Ectodermal cell (in vitro differentiated cells): ENCODE measurements around the gene B3GAT2.

Source experiments
- H3K27ac ChIP-seq: 2 replicates; pipeline ENCODE4 v1.7.0; 2013; ENCODE audit warnings: mild to moderate bottlenecking, low read depth, low read length; ENCODE audit not compliant: insufficient read depth, poor library complexity, severe bottlenecking
- H3K27me3 ChIP-seq: 2 replicates; pipeline ENCODE4 v1.7.0; 2013; ENCODE audit warnings: mild to moderate bottlenecking, low read length; ENCODE audit not compliant: insufficient read depth, control insufficient read depth, poor library complexity, severe bottlenecking
- H3K36me3 ChIP-seq: one replicate; pipeline ENCODE4 v1.7.0; 2013; ENCODE audit warnings: low read length; ENCODE audit not compliant: control insufficient read depth, insufficient read depth
- H3K4me1 ChIP-seq: one replicate; pipeline ENCODE4 v1.7.0; 2013; ENCODE audit warnings: low read length; ENCODE audit not compliant: control insufficient read depth, insufficient read depth
- H3K4me3 ChIP-seq: 2 replicates; pipeline ENCODE4 v1.7.0; 2013; ENCODE audit warnings: low read depth, low read length, control low read depth; ENCODE audit not compliant: insufficient read depth
- H3K9me3 ChIP-seq: 2 replicates; pipeline ENCODE4 v1.7.0; 2013; ENCODE audit warnings: mild to moderate bottlenecking, low read length, moderate library complexity; ENCODE audit not compliant: control insufficient read depth
- WGBS, 2 experiments: methylation state at CpG; one replicate each; pipeline ENCODE4 v1.1.7; 2013; ENCODE audit warnings: missing lambda C conversion rate in 2 of 2; 5-methylcytosine and 5-hydroxymethylcytosine counted together

B3GAT2 gene

DNA sequence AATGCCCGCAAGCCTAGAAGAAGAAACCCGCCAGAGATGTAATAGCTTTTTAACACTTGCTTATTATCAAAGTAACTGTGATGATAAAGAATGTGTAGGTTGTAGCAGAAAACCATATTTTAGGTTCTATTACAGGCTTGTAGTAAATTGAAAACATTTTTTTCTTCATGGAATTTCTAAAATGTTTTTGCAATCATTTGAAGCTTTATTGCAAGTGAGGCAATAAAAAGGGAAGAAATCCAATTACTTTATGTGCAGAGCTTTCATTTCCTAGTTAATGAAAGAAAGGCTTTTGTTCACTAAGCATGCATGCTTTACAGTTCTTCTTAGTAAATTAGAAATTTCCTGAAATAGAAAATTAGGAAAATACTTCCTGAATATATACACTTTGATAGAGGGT lies 135.1 kb downstream of the B3GAT2 start:
- Histone ChIP-seq H3K9me3 (no peaks in the 10 kb centered on the region), H3K36me3 (no peaks in the 10 kb centered on the region), H3K4me3 (no peak overlapping the region), H3K27me3 (no peaks in the 10 kb centered on the region), H3K4me1 (no peaks in the 10 kb centered on the region), H3K27ac (no peak overlapping the region)
- 94% methylated on average over 2 of the region's 2 CpGs; no CpG with 5 or more reads in 1 of the 2 experiments for WGBS, 2 experiments

DNA sequence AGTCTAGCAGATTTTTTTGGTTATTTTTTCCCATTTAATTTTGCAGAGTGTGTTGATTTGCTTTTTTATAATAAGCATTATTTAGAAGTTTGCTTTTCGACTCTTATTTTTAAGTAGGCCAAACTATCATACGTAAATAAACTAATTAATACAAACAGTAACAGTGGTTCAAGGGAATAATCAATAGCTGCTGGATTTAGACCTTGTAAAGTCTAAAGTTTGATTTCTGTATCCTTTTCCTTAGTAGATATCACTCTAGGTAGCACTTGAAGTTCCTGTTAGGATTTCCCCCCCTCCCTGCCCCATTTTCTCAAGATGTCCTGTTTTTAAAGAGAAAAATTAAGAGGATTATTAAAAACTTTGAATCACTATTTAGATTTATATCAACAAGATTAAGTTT lies 136.1 kb downstream of the B3GAT2 start:
- no peak overlapping the region for H3K27ac ChIP-seq
- H3K27me3 ChIP-seq = no peaks in the 10 kb centered on the region
- no peaks in the 10 kb centered on the region for H3K36me3 ChIP-seq
- no peaks in the 10 kb centered on the region for H3K4me1 ChIP-seq
- 80 to 94% methylated on average over 1 to 2 of the region's 2 CpGs for WGBS, 2 experiments
- H3K9me3 ChIP-seq = no peaks in the 10 kb centered on the region
- H3K4me3 ChIP-seq = no peak overlapping the region

DNA sequence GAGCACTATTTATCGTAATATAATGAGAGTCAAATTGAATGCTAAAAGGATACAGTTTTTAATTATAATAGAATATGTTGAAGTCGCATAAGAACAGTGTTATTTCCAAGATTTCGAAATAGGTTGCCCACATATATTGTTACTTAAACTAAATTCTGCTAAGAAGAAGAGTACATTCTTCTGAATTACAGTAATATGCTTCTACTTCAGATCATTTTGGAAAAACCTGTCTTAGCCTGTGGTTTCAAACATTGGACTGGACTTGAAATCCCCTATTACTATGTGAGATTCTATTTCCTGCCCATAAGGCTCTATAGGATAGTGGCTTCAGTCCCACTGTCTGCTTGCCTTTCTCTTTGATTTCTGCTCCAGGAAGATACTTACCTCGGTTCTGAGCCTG lies 137.2 kb downstream of the B3GAT2 start:
- Histone ChIP-seq H3K4me1 (no peaks in the 10 kb centered on the region), H3K27ac (no peak overlapping the region), H3K9me3 (no peaks in the 10 kb centered on the region), H3K36me3 (no peaks in the 10 kb centered on the region), H3K27me3 (no peaks in the 10 kb centered on the region), H3K4me3 (no peak overlapping the region)
- WGBS, 2 experiments = 88 to 96% methylated on average over 2 to 4 of the region's 4 CpGs

DNA sequence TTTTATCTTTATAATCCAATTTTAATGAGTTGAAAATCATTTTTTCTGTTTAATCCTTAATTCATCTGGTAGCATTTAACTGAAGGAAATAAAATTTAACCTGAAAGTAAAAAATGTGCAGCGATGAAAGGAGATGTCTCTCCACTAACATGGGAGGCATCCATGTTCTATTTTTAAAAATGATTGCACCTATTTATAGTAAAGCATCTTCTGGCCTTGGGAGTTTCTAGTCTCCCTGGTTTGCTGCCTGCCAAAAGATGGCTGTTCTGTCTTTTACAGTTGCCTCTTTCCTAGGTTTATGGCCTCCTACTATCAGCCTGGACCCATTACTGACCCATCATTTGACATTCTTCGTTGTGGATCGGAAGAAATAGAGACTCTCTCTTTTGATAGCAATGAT lies 143.0 kb downstream of the B3GAT2 start:
- 80% methylated on average over 3 of the region's 3 CpGs; no CpG with 5 or more reads in 1 of the 2 experiments for WGBS, 2 experiments
- Histone ChIP-seq H3K36me3 (no peaks in the 10 kb centered on the region), H3K27ac (no peak overlapping the region), H3K9me3 (no peaks in the 10 kb centered on the region), H3K4me3 (no peak overlapping the region), H3K4me1 (no peaks in the 10 kb centered on the region), H3K27me3 (no peaks in the 10 kb centered on the region)

DNA sequence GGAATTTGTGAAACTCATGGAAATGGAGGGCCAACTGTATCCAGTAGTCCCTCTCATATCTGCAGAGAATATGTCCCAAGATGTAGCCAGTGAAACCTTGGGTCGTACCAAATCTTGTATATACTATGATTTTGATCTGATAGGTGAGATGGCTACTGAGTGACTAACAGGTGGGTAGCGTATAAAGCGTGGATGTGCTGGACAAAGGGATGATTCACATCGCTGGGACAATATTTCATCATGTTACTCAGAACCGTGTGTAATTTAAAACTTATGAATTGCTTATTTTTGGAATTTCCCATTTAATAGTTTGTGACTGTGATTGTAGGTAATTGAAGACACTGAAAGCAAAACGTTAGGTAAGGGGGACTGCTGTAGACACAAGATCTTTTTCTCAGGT lies 145.1 kb downstream of the B3GAT2 start:
- Histone ChIP-seq H3K4me1 (no peaks in the 10 kb centered on the region), H3K36me3 (no peaks in the 10 kb centered on the region), H3K27ac (no peak overlapping the region), H3K4me3 (no peak overlapping the region), H3K27me3 (no peaks in the 10 kb centered on the region), H3K9me3 (no peaks in the 10 kb centered on the region)
- WGBS, 2 experiments = 92 to 93% methylated on average over 6 of the region's 6 CpGs
